Stomach (tissue), 4 donors: Measurements from ENCODE around the gene VARS2.

Experiments
- CTCF ChIP-seq, 7 experiments: fragments of 450-650 bp in 4 of 7; fragments of 200-600 bp in 3 of 7; sonication (generic) in 3 of 7; IDR thresholded peaks; one replicate each; pipeline ENCODE4 v1.5.1; 2016 to 2019; ENCODE audit warnings: antibody characterized with exemption in 7 of 7, control low read depth in 2 of 7, mild to moderate bottlenecking in 1 of 7
- POLR2A ChIP-seq, 4 donors: fragments of 450-650 bp; IDR thresholded peaks; one replicate each; pipeline ENCODE4 v1.6.1; 2016; ENCODE audit warnings: antibody characterized with exemption in 4 of 4, control low read depth in 2 of 4, mild to moderate bottlenecking in 1 of 4, moderate library complexity in 1 of 4

GRCh38 chr6:30965140-30965601, 51.1 kb downstream of the VARS2 start:
- no peak for TF ChIP-seq CTCF (IDR thresholded peaks at IDR 0.05)
- TF ChIP-seq POLR2A (IDR thresholded peaks at IDR 0.05): no peak
